Measurements from ENCODE around the gene FGF9.

The FGF9 gene

GRCh38 chr13:21673789-21674489 is 3.1 kb downstream of the FGF9 start:
- TF ChIP-seq CTCF (IDR thresholded peaks at IDR 0.05; ENCODE audit: low read depth, low read length, missing control alignments): no peak
- DNase-seq (ENCODE audit: extremely low read depth, low read depth): no peak
- H3K4me3 ChIP-seq (replicated peaks; ENCODE audit: low read depth, low read length): peak overlapping the region; percentile 33

GRCh38 chr13:21674490-21675009 is 3.7 kb downstream of the FGF9 start:
- no peak for TF ChIP-seq CTCF (IDR thresholded peaks at IDR 0.05; ENCODE audit: low read depth, low read length, missing control alignments)
- DNase-seq (ENCODE audit: extremely low read depth, low read depth): no peak
- no peak overlapping the region for H3K4me3 ChIP-seq (replicated peaks; ENCODE audit: low read depth, low read length)

GRCh38 chr13:21675095-21675991 is 4.5 kb downstream of the FGF9 start:
- H3K4me3 ChIP-seq (replicated peaks; ENCODE audit: low read depth, low read length): no peak overlapping the region
- DNase-seq (ENCODE audit: extremely low read depth, low read depth): no peak
- TF ChIP-seq CTCF (IDR thresholded peaks at IDR 0.05; ENCODE audit: low read depth, low read length, missing control alignments): no peak

GRCh38 chr13:21676611-21677021 is 5.7 kb downstream of the FGF9 start:
- DNase-seq (ENCODE audit: extremely low read depth, low read depth): no peak
- TF ChIP-seq CTCF (IDR thresholded peaks at IDR 0.05; ENCODE audit: low read depth, low read length, missing control alignments): no peak
- no peak overlapping the region for H3K4me3 ChIP-seq (replicated peaks; ENCODE audit: low read depth, low read length)

- DNase-seq (ENCODE audit: extremely low read depth, low read depth): no peak
- TF ChIP-seq CTCF (IDR thresholded peaks at IDR 0.05; ENCODE audit: low read depth, low read length, missing control alignments): no peak
- H3K4me3 ChIP-seq (replicated peaks; ENCODE audit: low read depth, low read length): no peak overlapping the region
Measured at GRCh38 chr13:21677075-21677623, 6.3 kb downstream of the FGF9 start.

- H3K4me3 ChIP-seq (replicated peaks; ENCODE audit: low read depth, low read length): no peak overlapping the region
- no peak for TF ChIP-seq CTCF (IDR thresholded peaks at IDR 0.05; ENCODE audit: low read depth, low read length, missing control alignments)
- DNase-seq (ENCODE audit: extremely low read depth, low read depth): no peak
Measured at GRCh38 chr13:21683034-21683733, 12.3 kb downstream of the FGF9 start.

Measured in HFF-Myc (cell line).